NCI-H2171 treated with DMSO at 0.1 percent for 48 hours (cell line): Measurements from ENCODE around the gene MAN1C1.

ENCODE experiments used
- DNase-seq: peaks from one replicate; lab custom pipeline; 2025; lab: John Stamatoyannopoulos, UW

Gene MAN1C1

GRCh38 chr1:25803368-25803767, 186.8 kb downstream of the MAN1C1 start:
- no peak for DNase-seq

GRCh38 chr1:25804244-25804963, 187.8 kb downstream of the MAN1C1 start:
- DNase-seq: no peak

- DNase-seq: no peak
Observed at GRCh38 chr1:25804964-25805862, 188.6 kb downstream of the MAN1C1 start.

GRCh38 chr1:25805863-25806225, 189.3 kb downstream of the MAN1C1 start:
- DNase-seq: no peak

- no peak for DNase-seq
Observed at GRCh38 chr1:25806418-25806817, 189.8 kb downstream of the MAN1C1 start.

GRCh38 chr1:25807480-25808390, 191.1 kb downstream of the MAN1C1 start:
- no peak for DNase-seq

- DNase-seq: no peak
Observed at GRCh38 chr1:25808481-25809244, 192.1 kb downstream of the MAN1C1 start.

- DNase-seq: no peak
Observed at GRCh38 chr1:25809283-25809926, 192.8 kb downstream of the MAN1C1 start.

GRCh38 chr1:25809929-25810328, 193.3 kb downstream of the MAN1C1 start:
- DNase-seq: no peak

- peak; percentile 68 for DNase-seq
Observed at GRCh38 chr1:25810341-25811299, 194.0 kb downstream of the MAN1C1 start.

- no peak for DNase-seq
Observed at GRCh38 chr1:25811384-25812082, 194.9 kb downstream of the MAN1C1 start.

- no peak for DNase-seq
Observed at GRCh38 chr1:25813071-25813733, 196.6 kb downstream of the MAN1C1 start.

GRCh38 chr1:25813734-25814471, 197.3 kb downstream of the MAN1C1 start:
- no peak for DNase-seq

- DNase-seq: no peak
Observed at GRCh38 chr1:25814549-25815087, 198.0 kb downstream of the MAN1C1 start.

GRCh38 chr1:25815208-25816111, 198.9 kb downstream of the MAN1C1 start:
- DNase-seq: no peak

- DNase-seq: no peak
Observed at GRCh38 chr1:25816112-25816718, 199.6 kb downstream of the MAN1C1 start.
